Renal cortical epithelial cell (primary cell): ENCODE data around the gene NKAIN2. TPM values are rescaled to one million over a fixed set of nuclear protein-coding genes. Genes with fewer than 3 reads are reported as not detected.
A peak's percentile ranks its signal among the peaks of the same experiment; 100 is the strongest.

Experiments
- DNase-seq: peaks from one replicate; pipeline ENCODE4 v3.0.0-alpha.2; 2011; ENCODE audit warnings: low read depth
- total RNA-seq: library from RNA; depleted of rRNA; stranded (reverse); fragments of >200 nt; gene quantifications from 2 replicates; pipeline ENCODE4 v1.2.3, GENCODE V29; 2014

NKAIN2 gene
- total RNA-seq, 1 donor from 2014 or later, result not detected

DNA sequence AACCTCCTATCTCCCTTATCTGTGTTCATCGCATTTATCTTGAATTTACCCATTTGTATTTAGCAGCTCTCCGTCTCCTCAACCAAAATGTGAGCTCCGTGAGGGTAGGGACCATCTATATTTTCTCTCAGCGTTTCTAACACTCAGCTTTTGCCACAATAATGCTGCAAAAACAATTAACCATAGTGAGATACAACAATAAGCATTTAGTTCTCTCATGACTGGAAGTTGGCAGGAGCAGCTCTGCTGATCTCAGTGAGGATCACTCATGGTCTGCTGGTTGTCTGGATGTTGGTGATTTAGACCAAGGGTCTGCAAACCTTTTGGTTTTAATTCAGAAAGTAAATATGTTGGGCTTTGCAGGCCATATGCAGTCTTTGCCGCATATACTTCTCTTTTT, 763.7 kb downstream of the NKAIN2 start:
- DNase-seq, result no peak

- DNase-seq, result no peak
Observed at GRCh38 chr6:124573953-124574352, 770.3 kb downstream of the NKAIN2 start.

GRCh38 chr6:124577734-124578281, 774.1 kb downstream of the NKAIN2 start:
- DNase-seq, result no peak

GRCh38 chr6:124590001-124590400, 786.3 kb downstream of the NKAIN2 start:
- DNase-seq, result peak; percentile 62

DNA sequence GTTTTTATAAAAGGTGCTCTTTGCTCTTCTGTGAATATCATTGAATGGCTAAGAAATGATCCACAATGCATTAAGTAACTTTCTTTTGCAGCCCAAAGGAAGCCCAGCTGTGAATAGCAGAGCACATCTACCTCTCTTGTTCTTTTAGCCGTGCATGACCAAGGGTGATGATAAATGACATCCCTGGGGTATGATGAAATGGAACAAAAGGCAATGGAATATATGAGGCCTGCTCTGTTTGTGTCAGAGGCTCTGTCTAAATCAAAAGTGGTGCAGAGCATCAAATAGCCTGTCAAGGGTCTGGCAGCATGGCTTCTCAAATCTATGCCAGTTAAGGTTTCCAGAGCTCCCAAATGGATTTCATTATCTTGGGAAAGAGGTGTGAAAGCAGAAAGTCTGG, 796.0 kb downstream of the NKAIN2 start:
- no peak for DNase-seq

GRCh38 chr6:124604719-124605118, 801.1 kb downstream of the NKAIN2 start:
- DNase-seq, result no peak

DNA sequence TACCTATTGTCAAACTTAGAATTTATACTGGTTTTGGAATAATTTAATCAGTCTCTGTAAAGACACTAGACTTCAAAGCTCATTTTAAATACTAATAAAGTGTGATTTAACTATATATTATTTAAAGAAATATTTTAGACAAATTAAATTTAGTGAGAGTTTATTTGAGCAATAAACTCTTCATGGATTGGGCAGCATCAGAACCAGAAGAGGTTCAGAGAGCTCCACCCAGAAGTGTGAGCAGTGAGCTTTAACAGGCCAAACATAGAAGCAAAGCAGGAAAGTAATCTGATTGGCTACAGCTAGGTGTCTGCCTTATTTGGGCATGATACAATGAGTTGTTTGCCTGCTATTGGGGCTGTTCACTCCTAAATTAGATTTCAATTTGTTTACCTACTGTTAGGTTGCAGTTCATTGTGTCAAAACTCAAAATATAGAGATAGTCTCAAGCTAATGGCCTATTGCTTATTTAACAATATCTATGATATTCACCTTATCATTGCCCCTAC, 803.5 kb downstream of the NKAIN2 start:
- DNase-seq, result no peak

DNA sequence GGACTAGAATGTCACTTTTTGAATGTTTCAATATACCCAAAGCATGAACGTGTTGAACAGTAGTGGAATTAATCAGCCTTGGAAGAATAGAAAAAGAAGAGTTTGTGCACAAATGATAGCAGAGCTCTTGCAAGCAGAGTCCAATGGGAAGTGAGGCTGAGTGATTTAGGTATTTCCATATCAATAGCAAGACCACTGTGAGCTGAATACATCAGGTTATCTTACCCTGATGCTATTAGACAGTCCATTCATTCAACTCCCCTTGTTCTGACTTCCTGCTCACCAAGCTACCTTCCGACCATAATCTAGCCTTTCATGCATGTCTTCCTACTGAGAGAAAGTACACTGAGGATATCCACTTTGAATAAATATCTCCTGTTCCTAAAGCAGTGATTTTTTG, 809.4 kb downstream of the NKAIN2 start:
- no peak for DNase-seq

DNA sequence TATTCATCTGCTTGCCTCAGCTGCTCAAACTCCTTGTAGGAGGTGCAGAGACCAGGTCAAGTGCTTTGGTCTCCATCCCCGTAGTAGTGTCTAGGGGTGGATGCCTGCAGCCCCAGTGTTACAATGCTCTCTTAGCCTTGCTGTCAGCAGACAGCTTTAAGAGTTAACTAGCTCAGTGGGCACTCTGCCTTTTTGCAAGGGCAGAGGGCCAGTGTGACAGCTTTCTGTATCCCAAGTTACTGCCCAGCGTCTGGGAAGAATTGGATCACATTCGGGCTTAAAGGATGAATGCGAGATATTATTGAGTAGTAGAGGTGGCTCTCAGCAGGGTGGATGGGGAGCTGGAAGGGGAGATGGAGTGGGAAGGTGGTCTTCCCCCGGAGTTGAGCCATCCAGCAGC, 818.7 kb downstream of the NKAIN2 start:
- DNase-seq, result no peak

- no peak for DNase-seq
Observed at GRCh38 chr6:124633655-124634054, 830.0 kb downstream of the NKAIN2 start.

GRCh38 chr6:124640432-124640831, 836.8 kb downstream of the NKAIN2 start:
- no peak for DNase-seq

DNA sequence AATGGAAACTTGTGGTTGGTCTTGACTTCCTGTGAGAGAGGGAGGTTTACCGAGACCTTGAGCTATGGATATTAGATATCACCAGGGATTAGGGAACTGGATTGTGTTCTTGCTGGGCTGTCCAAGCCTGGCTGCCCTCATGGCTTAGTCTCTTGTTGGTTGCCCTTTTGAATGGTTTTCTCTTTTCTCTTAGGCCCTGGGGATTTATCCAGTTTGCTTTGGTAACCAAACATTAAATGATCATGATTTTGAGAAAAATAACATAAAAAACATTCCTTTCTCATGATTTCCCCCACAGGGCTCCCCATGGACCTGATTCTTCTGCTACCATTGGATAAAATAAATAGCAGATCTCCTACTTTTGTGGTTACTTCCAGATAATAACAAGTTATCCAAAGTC, 852.2 kb downstream of the NKAIN2 start:
- DNase-seq, result no peak

GRCh38 chr6:124658053-124658452, 854.4 kb downstream of the NKAIN2 start:
- DNase-seq, result no peak

GRCh38 chr6:124659427-124659826, 855.8 kb downstream of the NKAIN2 start:
- no peak for DNase-seq

- DNase-seq, result no peak
Observed at GRCh38 chr6:124660185-124660584, 856.5 kb downstream of the NKAIN2 start.

- DNase-seq, result no peak
Observed at GRCh38 chr6:124661097-124661661, 857.5 kb downstream of the NKAIN2 start.

DNA sequence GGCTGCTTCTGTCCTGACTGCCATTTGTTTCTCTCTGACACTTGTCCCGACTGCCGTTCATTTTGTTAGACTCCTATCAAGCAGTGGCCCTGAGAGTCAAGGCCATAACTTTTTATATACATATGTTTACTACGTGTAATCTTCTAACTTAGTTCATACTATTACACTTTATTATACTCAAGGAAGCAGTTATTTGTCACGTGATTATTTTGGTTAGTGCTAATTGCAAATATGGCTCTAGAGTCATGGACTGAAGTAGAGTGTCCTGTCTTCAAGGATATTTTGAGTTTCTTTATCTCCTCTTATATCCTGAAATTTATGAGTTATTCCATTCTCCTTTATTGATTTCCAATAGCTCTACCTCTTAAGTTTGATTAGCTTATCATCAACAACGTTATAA, 864.4 kb downstream of the NKAIN2 start:
- DNase-seq, result no peak

- DNase-seq, result no peak
Observed at GRCh38 chr6:124669713-124670480, 866.2 kb downstream of the NKAIN2 start.

DNA sequence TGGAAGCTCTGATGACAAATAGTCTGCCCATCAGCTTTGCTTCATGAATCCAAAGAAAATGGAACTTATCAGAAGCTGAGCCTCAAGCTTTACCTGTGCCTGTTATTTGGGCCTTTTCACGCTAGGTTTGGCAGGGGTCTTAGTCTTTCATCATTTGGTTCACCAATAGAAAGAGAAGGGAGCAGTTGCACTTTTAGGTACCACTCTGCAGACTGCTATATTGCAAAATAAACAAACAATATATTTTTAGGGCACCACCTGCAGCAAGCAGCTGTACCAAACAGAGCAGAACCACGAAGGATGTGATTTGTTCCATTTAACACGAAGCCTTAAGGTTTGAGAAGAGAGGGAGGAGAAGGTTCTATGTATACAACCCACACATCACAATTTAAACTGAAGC, 867.1 kb downstream of the NKAIN2 start:
- no peak for DNase-seq

DNA sequence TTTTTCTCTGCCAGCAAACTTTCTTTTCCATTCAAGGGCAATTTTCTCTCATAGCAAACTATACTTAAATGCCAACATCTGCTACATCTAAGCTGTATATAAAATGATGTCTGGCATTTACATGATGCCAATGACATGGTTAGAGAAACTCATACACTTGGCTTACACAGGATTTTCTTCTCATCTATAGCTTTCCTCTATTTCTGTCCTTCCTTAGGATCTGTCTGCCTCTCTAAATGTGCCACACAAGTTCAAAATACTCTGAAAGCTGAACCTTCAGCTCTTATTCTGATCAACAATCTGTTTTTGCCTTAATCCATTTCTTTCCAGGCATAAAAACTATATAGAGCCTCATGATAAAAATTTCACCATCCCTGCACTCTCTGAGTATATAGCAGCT, 867.7 kb downstream of the NKAIN2 start:
- no peak for DNase-seq

- no peak for DNase-seq
Observed at GRCh38 chr6:124674042-124674441, 870.4 kb downstream of the NKAIN2 start.

- DNase-seq, result no peak
Observed at GRCh38 chr6:124676033-124676432, 872.4 kb downstream of the NKAIN2 start.

DNA sequence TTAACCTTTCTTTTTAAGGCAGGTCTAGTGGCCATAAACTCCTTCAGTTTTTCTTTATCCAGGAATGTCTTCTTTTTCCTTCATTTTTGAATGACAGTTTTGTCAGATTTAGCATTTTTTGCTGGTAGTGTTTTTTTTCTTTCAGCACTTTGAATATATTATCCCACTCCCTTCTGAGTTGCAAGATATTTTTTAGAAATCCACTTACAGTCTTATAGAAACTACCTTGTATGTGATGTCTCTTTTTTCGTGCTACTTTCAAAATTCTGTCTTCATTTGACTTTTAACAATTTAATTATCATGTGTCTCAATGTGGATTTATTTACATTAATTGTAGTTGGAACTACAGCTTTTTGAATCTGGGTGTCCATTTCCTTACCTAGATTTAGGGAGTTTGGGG, 874.2 kb downstream of the NKAIN2 start:
- DNase-seq, result no peak
